Bronchial epithelial cell (primary cell): ENCODE data around the gene SGTA. TPM values are rescaled to one million over a fixed set of nuclear protein-coding genes. Genes with fewer than 3 reads are reported as not detected.
A peak's percentile ranks its signal among the peaks of the same experiment; 100 is the strongest.

Source experiments
- DNase-seq: peaks from one replicate; pipeline ENCODE4 v3.0.0-alpha.2; 2010; ENCODE audit warnings: low read depth
- FAIRE-seq: peaks from 2 replicates; lab custom pipeline; 2011; peaks lifted over from hg19 to GRCh38; lab: Jason Lieb, UNC
- H3K27me3 ChIP-seq: 2 replicates; pipeline ENCODE4 v1.5.1; 2011; ENCODE audit warnings: low read length; ENCODE audit not compliant: control insufficient read depth, insufficient read depth
- H3K36me3 ChIP-seq: 2 replicates; pipeline ENCODE4 v1.5.1; 2011; ENCODE audit warnings: low read length; ENCODE audit not compliant: control insufficient read depth, insufficient read depth
- H3K4me3 ChIP-seq: 2 replicates; pipeline ENCODE4 v1.5.1; 2011; ENCODE audit warnings: mild to moderate bottlenecking, low read depth, low read length, control low read depth
- CTCF ChIP-seq: IDR thresholded peaks from 2 replicates; pipeline ENCODE4 v1.5.1; 2011; ENCODE audit warnings: mild to moderate bottlenecking, moderate library complexity, low read length, control low read depth, inconsistent platforms; ENCODE audit not compliant: insufficient read depth, severe bottlenecking
- total RNA-seq: library from RNA; depleted of rRNA; stranded (reverse); fragments of >200 nt; gene quantifications from 2 replicates; pipeline ENCODE4 v1.2.1, GENCODE V29; 2014

SGTA gene
- total RNA-seq, 1 donor from 2014 or later, result 19.7 TPM

- FAIRE-seq (peak; percentile 70), DNase-seq (no peak)
- no peaks in the 10 kb centered on the region for H3K27me3 ChIP-seq
- peaks cover 12% of the 10 kb centered on the region for H3K36me3 ChIP-seq
- TF ChIP-seq CTCF, result no peak
- H3K4me3 ChIP-seq, result no peak overlapping the region
Measured at GRCh38 chr19:2736550-2737190, 46.4 kb downstream of the SGTA start.

GRCh38 chr19:2735374-2735773, 47.7 kb downstream of the SGTA start:
- Histone ChIP-seq H3K27me3 (no peaks in the 10 kb centered on the region), H3K36me3 (peaks cover 12% of the 10 kb centered on the region), H3K4me3 (no peak overlapping the region)
- FAIRE-seq, result no peak
- DNase-seq, result no peak
- no peak for TF ChIP-seq CTCF

DNA sequence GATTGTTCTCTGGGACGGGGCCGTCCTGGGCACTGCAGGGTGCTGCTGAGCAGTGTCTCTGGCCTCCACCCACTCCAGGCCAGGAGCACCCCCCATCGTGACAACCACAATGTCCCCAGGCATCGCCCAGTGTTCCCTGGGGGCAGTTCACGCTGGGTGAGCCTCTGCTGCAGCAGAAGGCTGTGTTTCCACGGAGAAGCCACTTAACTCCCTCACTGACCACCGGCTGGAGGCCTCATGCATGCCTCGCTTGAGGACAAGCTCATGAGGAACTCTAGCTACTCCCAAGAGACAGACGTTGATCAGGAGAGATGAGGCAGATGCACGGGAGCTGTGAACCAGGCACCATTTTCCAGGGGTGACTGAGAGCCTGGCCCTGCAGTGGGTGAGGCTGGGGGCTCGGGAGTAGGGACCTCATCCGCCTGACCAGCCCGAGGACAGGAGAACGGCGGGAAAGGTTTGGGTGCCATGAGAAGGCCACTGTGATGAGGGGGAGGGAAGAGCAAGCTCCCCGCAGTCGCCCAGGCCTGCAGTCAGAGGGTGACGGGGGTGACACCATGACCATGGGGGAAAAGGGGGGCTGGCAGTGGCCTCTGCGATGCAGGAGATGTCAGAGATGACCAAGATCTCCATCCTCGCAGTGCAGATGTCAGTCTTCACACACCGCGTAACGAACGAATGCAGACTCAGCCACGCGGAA, 48.3 kb downstream of the SGTA start:
- Histone ChIP-seq H3K36me3 (peaks cover 12% of the 10 kb centered on the region), H3K4me3 (no peak overlapping the region), H3K27me3 (no peaks in the 10 kb centered on the region)
- DNase-seq, result no peak
- FAIRE-seq, result peak; percentile 75
- TF ChIP-seq CTCF, result no peak

DNA sequence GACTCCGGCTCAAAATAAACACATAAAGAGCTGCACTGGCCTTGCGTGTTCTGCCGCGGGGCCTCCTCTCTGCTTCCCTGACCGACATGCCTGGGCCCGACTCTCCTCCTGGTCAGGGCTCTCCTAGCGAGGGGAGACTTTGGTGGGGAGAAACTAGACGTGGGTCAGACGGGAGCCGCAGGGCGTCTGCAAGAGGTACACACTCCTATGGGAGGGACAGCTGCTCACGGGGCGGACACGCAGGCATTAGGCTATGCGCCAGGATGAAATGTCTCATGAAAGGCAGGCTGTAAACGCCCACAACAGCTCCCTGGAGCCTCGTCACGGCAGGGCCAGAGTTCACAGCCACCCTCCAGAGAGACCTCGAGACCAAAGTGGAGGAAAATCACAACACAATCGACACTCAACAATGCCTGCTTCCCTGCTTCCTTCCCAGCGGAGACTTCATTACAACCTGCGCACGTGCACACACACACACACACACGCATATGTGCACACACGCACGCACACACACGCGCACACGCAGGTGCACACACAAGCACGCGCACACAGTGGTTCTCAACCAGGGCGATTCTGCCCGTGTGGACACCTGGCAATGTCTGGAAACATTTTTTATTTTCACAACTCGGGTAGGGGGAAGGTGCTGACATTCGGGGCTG, 49.0 kb downstream of the SGTA start:
- peak; percentile 85 for FAIRE-seq
- H3K27me3 ChIP-seq, result no peaks in the 10 kb centered on the region
- peak; percentile 10 for DNase-seq
- H3K36me3 ChIP-seq, result peaks cover 12% of the 10 kb centered on the region
- H3K4me3 ChIP-seq, result no peak overlapping the region
- TF ChIP-seq CTCF, result no peak

GRCh38 chr19:2732883-2733282, 50.2 kb downstream of the SGTA start:
- FAIRE-seq (no peak), DNase-seq (no peak)
- no peaks in the 10 kb centered on the region for H3K27me3 ChIP-seq
- no peak for TF ChIP-seq CTCF
- peaks cover 12% of the 10 kb centered on the region for H3K36me3 ChIP-seq
- H3K4me3 ChIP-seq, result no peak overlapping the region
